ENCODE measurements around the gene GNAZ.

DNA sequence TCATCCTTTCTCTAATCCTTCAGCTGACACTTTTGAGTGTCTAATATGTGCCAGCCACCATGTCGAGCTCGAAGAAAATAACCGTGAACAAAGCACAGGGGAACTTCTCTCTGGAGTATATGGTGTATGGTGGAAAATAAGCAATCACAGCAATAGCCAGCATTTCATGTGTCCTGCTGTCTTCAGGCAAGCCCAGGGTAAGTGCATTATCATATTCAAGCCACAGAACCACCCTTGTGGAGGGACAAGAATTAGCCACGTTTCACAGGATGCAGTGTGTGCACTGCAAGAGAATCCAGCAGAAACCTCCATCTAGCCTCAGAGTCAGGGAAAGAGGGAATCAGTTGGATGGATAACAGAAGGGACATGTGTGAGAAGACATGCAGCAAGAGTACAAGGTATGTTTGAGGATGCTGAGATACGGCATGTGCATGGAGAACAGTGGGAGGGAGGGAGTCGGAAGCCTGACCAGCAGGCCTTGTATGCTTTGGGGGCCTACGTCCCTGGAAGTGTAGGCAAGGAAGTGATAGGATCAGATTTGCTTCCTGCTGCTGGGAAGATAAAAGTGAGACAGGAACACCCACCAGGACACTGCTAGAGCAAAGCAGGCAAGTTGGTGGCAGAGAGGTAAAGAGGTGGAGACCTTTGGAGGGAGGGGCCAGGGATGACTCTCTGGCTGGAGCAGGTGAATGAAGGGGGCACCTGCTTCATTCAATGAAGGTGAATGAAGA lies 14.7 kb upstream of the GNAZ start:
- TF ChIP-seq, protein P1, sequence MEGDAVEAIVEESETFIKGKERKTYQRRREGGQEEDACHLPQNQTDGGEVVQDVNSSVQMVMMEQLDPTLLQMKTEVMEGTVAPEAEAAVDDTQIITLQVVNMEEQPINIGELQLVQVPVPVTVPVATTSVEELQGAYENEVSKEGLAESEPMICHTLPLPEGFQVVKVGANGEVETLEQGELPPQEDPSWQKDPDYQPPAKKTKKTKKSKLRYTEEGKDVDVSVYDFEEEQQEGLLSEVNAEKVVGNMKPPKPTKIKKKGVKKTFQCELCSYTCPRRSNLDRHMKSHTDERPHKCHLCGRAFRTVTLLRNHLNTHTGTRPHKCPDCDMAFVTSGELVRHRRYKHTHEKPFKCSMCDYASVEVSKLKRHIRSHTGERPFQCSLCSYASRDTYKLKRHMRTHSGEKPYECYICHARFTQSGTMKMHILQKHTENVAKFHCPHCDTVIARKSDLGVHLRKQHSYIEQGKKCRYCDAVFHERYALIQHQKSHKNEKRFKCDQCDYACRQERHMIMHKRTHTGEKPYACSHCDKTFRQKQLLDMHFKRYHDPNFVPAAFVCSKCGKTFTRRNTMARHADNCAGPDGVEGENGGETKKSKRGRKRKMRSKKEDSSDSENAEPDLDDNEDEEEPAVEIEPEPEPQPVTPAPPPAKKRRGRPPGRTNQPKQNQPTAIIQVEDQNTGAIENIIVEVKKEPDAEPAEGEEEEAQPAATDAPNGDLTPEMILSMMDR (IDR thresholded peaks at IDR 0.05 in 2 of 3, conservative IDR thresholded peaks at IDR 0.05 in 1 of 3; ENCODE audit: borderline replicate concordance in 1 of 3, insufficient read depth in 1 of 3, low read depth in 2 of 3, low read length in 2 of 3): no peak
- TF ChIP-seq POLR2AphosphoS5 (IDR thresholded peaks at IDR 0.05; ENCODE audit: low read depth, low read length) (no peak), CEBPB (IDR thresholded peaks at IDR 0.05; ENCODE audit: low read depth) (no peak), RAD21 (IDR thresholded peaks at IDR 0.05; ENCODE audit: low read depth) (no peak), ZFX (IDR thresholded peaks at IDR 0.05) (no peak), POLR2A (IDR thresholded peaks at IDR 0.05; ENCODE audit: borderline replicate concordance, extremely low read depth, insufficient read depth, insufficient read length) (no peak)
- TF ChIP-seq, protein P2, sequence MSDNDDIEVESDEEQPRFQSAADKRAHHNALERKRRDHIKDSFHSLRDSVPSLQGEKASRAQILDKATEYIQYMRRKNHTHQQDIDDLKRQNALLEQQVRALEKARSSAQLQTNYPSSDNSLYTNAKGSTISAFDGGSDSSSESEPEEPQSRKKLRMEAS (IDR thresholded peaks at IDR 0.05): no peak

Measured in HCT116 (cell line).